Measurements from ENCODE around the gene FLRT2.

Gene FLRT2

GRCh38 chr14:85695300-85695699 lies 165.4 kb downstream of the FLRT2 start:
- CTCF ChIA-PET = no interaction called here
- DNase-seq (ENCODE audit: low read depth, low spot score) = no peak

GRCh38 chr14:85701116-85701515 lies 171.2 kb downstream of the FLRT2 start:
- no peak for TF ChIP-seq CTCF (IDR thresholded peaks at IDR 0.05; ENCODE audit: insufficient read depth, low read length, missing control alignments)
- ChIA-PET POLR2A (no interaction called here), CTCF (no interaction called here)
- no peak overlapping the region for H3K4me3 ChIP-seq (ENCODE audit: low read depth, low read length)
- no peak for DNase-seq (ENCODE audit: low read depth, low spot score)

More at GRCh38 chr14:85695300-85695699, 165.4 kb downstream of the FLRT2 start:
- no peak overlapping the region for H3K4me3 ChIP-seq (ENCODE audit: low read depth, low read length)
- TF ChIP-seq CTCF (IDR thresholded peaks at IDR 0.05; ENCODE audit: insufficient read depth, low read length, missing control alignments) = no peak
- POLR2A ChIA-PET = no interaction called here

GRCh38 chr14:85701763-85702162 lies 171.8 kb downstream of the FLRT2 start:
- POLR2A ChIA-PET = no interaction called here

GRCh38 chr14:85702191-85702590 lies 172.2 kb downstream of the FLRT2 start:
- CTCF ChIA-PET = no interaction called here
- TF ChIP-seq CTCF (IDR thresholded peaks at IDR 0.05; ENCODE audit: insufficient read depth, low read length, missing control alignments) = no peak
- no peak overlapping the region for H3K4me3 ChIP-seq (ENCODE audit: low read depth, low read length)
- DNase-seq (ENCODE audit: low read depth, low spot score) = no peak
- POLR2A ChIA-PET = no interaction called here

More at GRCh38 chr14:85701763-85702162, 171.8 kb downstream of the FLRT2 start:
- no peak overlapping the region for H3K4me3 ChIP-seq (ENCODE audit: low read depth, low read length)
- DNase-seq (ENCODE audit: low read depth, low spot score) = no peak
- CTCF ChIA-PET = no interaction called here
- TF ChIP-seq CTCF (IDR thresholded peaks at IDR 0.05; ENCODE audit: insufficient read depth, low read length, missing control alignments) = no peak

- no peak for DNase-seq (ENCODE audit: low read depth, low spot score)
- ChIA-PET CTCF (no interaction called here), POLR2A (no interaction called here)
- no peak overlapping the region for H3K4me3 ChIP-seq (ENCODE audit: low read depth, low read length)
- no peak for TF ChIP-seq CTCF (IDR thresholded peaks at IDR 0.05; ENCODE audit: insufficient read depth, low read length, missing control alignments)
These were observed 173.1 kb downstream of the FLRT2 start for GRCh38 chr14:85702997-85703396.
